K562 (cell line): ENCODE data around the gene ALG11. TPM values are rescaled to one million over a fixed set of nuclear protein-coding genes. Genes with fewer than 3 reads are reported as not detected.

Source experiments
- ATAC-seq: fragments of 200-7000 bp; cut with Tn5 transposase; 3 replicates; pipeline ENCODE4 v1.9.1; 2020; ENCODE audit warnings: moderate library complexity
- BruUV-seq: library from RNA; stranded (reverse); fragments of 400-500 nt; replicated peaks from 2 replicates; lab custom pipeline; 2021; lab: Mats Ljungman, UMichigan
- CTCF ChIA-PET: fragments of 300-600 bp; formaldehyde crosslinking; extraction: SDS; loops from one replicate; lab custom pipeline; 2021; ENCODE audit warnings: low intra/inter-chr PET ratio; lab: Yijun Ruan, JAX
- POLR2A ChIA-PET: fragments of 300-600, 350-650 bp; sonication (Branson Sonifier 250); formaldehyde crosslinking; extraction: SDS; loops from one replicate; lab custom pipeline; 2021; ENCODE audit warnings: antibody characterized with exemption, inconsistent platforms; lab: Yijun Ruan, JAX
- DNase-seq, 4 experiments: peaks; one replicate each; pipeline versions ENCODE4 v3.0.0 to v3.0.0-alpha.2; 2011 to 2018; ENCODE audit warnings: low spot score in 3 of 4, mixed read lengths in 3 of 4; ENCODE audit errors: extremely low read depth in 1 of 4
- FAIRE-seq: peaks from 2 replicates; lab custom pipeline; 2011; peaks lifted over from hg19 to GRCh38; lab: Jason Lieb, UNC
- H2AFZ ChIP-seq: 2 replicates; pipeline ENCODE4 v1.6.0; 2011; ENCODE audit warnings: low read depth, low read length, control low read depth, inconsistent platforms
- H3K27ac ChIP-seq: fragments of 200-600 bp; 3 replicates; pipeline ENCODE4 v1.8.0; 2011; ENCODE audit warnings: low read depth, mild to moderate bottlenecking, control low read depth, inconsistent platforms, low read length, moderate library complexity, mixed read lengths; ENCODE audit errors: extremely low read depth
- H3K27me3 ChIP-seq, 2 experiments: fragments of 300-600 bp in 1 of 2; 2 replicates in 1 of 2; 3 replicates in 1 of 2; pipeline versions ENCODE4 v1.6.0 to v1.8.0; 2011; ENCODE audit warnings: inconsistent platforms in 2 of 2, low read length in 2 of 2, mild to moderate bottlenecking in 1 of 2, mixed read lengths in 1 of 2, moderate library complexity in 1 of 2; ENCODE audit not compliant: control insufficient read depth in 2 of 2, insufficient read depth in 2 of 2
- H3K36me3 ChIP-seq: fragments of 300-600 bp; 3 replicates; pipeline ENCODE4 v1.8.0; 2011; ENCODE audit warnings: mild to moderate bottlenecking, low read length, inconsistent platforms; ENCODE audit not compliant: control insufficient read depth, insufficient read depth
- H3K4me1 ChIP-seq, 2 experiments: fragments of 200-600 bp in 1 of 2; replicated peaks in 1 of 2; 2 replicates in 1 of 2; 3 replicates in 1 of 2; pipeline versions ENCODE4 v1.5.1 to v1.8.0; 2011; ENCODE audit warnings: inconsistent platforms in 2 of 2, low read length in 2 of 2, mild to moderate bottlenecking in 1 of 2, mixed read lengths in 1 of 2, moderate library complexity in 1 of 2; ENCODE audit not compliant: control insufficient read depth in 2 of 2, insufficient read depth in 2 of 2
- H3K4me2 ChIP-seq: 2 replicates; pipeline ENCODE4 v1.6.1; 2011; ENCODE audit warnings: low read length, control low read depth, inconsistent platforms, mixed read lengths; ENCODE audit not compliant: insufficient read depth
- H3K4me3 ChIP-seq: fragments of 200-600 bp; sonication (generic), shearing (Covaris generic); 2 replicates; pipeline ENCODE4 v1.5.1; 2016; ENCODE audit warnings: control low read depth, inconsistent platforms
- H3K79me2 ChIP-seq: fragments of 200-600 bp; 3 replicates; pipeline ENCODE4 v1.8.0; 2011; ENCODE audit warnings: low read length, inconsistent platforms; ENCODE audit not compliant: control insufficient read depth, insufficient read depth
- H3K9ac ChIP-seq, 2 experiments: 2 replicates each; pipeline versions ENCODE4 v1.6.0 to v1.6.1; 2011; ENCODE audit warnings: low read depth in 2 of 2, low read length in 2 of 2, control low read depth in 1 of 2, inconsistent platforms in 1 of 2, mild to moderate bottlenecking in 1 of 2, mixed read lengths in 1 of 2; ENCODE audit not compliant: insufficient read depth in 1 of 2
- H3K9me1 ChIP-seq: one replicate; pipeline ENCODE4 v1.6.0; 2011; ENCODE audit warnings: inconsistent platforms, mild to moderate bottlenecking, low read length, moderate library complexity; ENCODE audit not compliant: control insufficient read depth, insufficient read depth
- H3K9me3 ChIP-seq: replicated peaks from 2 replicates; pipeline ENCODE4 v1.5.1; 2011; ENCODE audit warnings: low read depth, low read length, inconsistent platforms; ENCODE audit not compliant: control insufficient read depth, insufficient read depth
- H4K20me1 ChIP-seq: replicated peaks from 2 replicates; pipeline ENCODE4 v1.6.1; 2011; ENCODE audit warnings: low read length, inconsistent platforms, mixed read lengths; ENCODE audit not compliant: control insufficient read depth, insufficient read depth
- ARID1B ChIP-seq: fragments of 450-650 bp; IDR thresholded peaks from 2 replicates; pipeline ENCODE4 v1.6.1; 2016; ENCODE audit warnings: antibody characterized with exemption, mild to moderate bottlenecking, inconsistent platforms
- CBFA2T2 ChIP-seq: fragments of 450-650 bp; conservative IDR thresholded peaks from 2 replicates; pipeline ENCODE4 v1.6.1; 2017; ENCODE audit warnings: mild to moderate bottlenecking
- CBFA2T3 ChIP-seq: fragments of 450-650 bp; IDR thresholded peaks from 2 replicates; pipeline ENCODE4 v1.6.1; 2017
- KDM1A ChIP-seq, 2 experiments: fragments of 450-650 bp; IDR thresholded peaks; 2 replicates each; pipeline ENCODE4 v1.6.1; 2016; ENCODE audit warnings: mild to moderate bottlenecking in 2 of 2
- L3MBTL2 ChIP-seq: fragments of 450-650 bp; IDR thresholded peaks from 2 replicates; pipeline ENCODE4 v1.6.1; 2016; ENCODE audit warnings: mild to moderate bottlenecking, moderate library complexity
- MAFK ChIP-seq: IDR thresholded peaks from 2 replicates; pipeline ENCODE4 v1.6.1; 2011; ENCODE audit warnings: low read length, improper control_type of control experiment
- MEF2A ChIP-seq: IDR thresholded peaks from 2 replicates; pipeline ENCODE4 v1.6.1; 2011; ENCODE audit warnings: low read depth, mild to moderate bottlenecking, low read length, moderate library complexity; ENCODE audit not compliant: control insufficient read depth
- MGA ChIP-seq: fragments of 450-650 bp; IDR thresholded peaks from 2 replicates; pipeline ENCODE4 v1.6.1; 2016; ENCODE audit warnings: mild to moderate bottlenecking, moderate library complexity
- NCOR1 ChIP-seq: fragments of 450-650 bp; IDR thresholded peaks from 2 replicates; pipeline ENCODE4 v1.6.1; 2016; ENCODE audit warnings: mild to moderate bottlenecking, moderate library complexity
- RHOXF2B ChIP-seq: fragments of 250-450 bp; sonication (Bioruptor Pico); conservative IDR thresholded peaks from 2 replicates; pipeline ENCODE4 v1.5.1; 2021
- SMAD4 ChIP-seq: fragments of 250-450 bp; sonication (Bioruptor Pico); conservative IDR thresholded peaks from 2 replicates; pipeline ENCODE4 v1.8.0; 2021; ENCODE audit warnings: inconsistent platforms, mild to moderate bottlenecking, moderate library complexity
- TAL1 ChIP-seq: fragments of 450-650 bp; IDR thresholded peaks from 2 replicates; pipeline ENCODE4 v1.6.1; 2016; ENCODE audit warnings: mild to moderate bottlenecking
- TCF3 ChIP-seq: sonication (generic); formaldehyde crosslinking; IDR thresholded peaks from 2 replicates; pipeline ENCODE4 v1.4.0; 2020; ENCODE audit warnings: mild to moderate bottlenecking, missing genetic modification reagents
- ZNF311 ChIP-seq: fragments of 250-450 bp; sonication (Bioruptor Pico); IDR thresholded peaks from 2 replicates; pipeline ENCODE4 v1.4.0; 2020; ENCODE audit warnings: mild to moderate bottlenecking, moderate library complexity
- WGBS: fragments of 100-300 bp; shearing (Covaris generic); methylation state at CpG from one replicate; pipeline ENCODE4 v1.1.6; 2016; ENCODE audit warnings: low coverage, mixed read lengths; ENCODE audit not compliant: insufficient coverage; ENCODE audit errors: missing lambda C conversion rate; 5-methylcytosine and 5-hydroxymethylcytosine counted together
- in situ Hi-C: fragments of 300-500 bp; cut with MboI; formaldehyde crosslinking; loops from 4 replicates; pipeline ENCODE4 v1.15.0; 2018; ENCODE audit warnings: inconsistent platforms, mixed read lengths
- intact Hi-C: fragments of 100-400 bp; cut with micrococcal nuclease; formaldehyde crosslinking; loops from 2 replicates; pipeline ENCODE4 v1.14.2; 2022
- polyA plus RNA-seq, 8 experiments: library from polyadenylated mRNA; depleted of rRNA in 4 of 8; stranded (reverse) in 5 of 8; unstranded in 3 of 8; fragments of >200 nt; fragmentation: Nextera tagmentation in 2 of 8; fragmentation: Illumina TruSeq in 1 of 8; extraction: Ambion mirVana in 2 of 8; extraction: Trizol in 1 of 8; gene quantifications; 2 replicates each; pipeline versions ENCODE4 v1.2.1 to v1.2.3, GENCODE V29; 2011 to 2014; ENCODE audit warnings: inconsistent platforms in 1 of 8, missing spikeins in 1 of 8
- total RNA-seq, 7 experiments: library from RNA; depleted of rRNA in 6 of 7; stranded (reverse); fragments of >200 nt in 6 of 7; fragmentation: Illumina TruSeq in 2 of 7; extraction: Trizol in 2 of 7; gene quantifications; 2 replicates each; pipeline versions ENCODE4 v1.2.1 to v1.2.3, GENCODE V29; 2011 to 2021; ENCODE audit warnings: low replicate concordance in 1 of 7

The ALG11 gene
- total and polyA plus RNA-seq, 9 of the 15 experiments (the other 6 are each of a cell fraction or from before 2014, with no cell fraction given) = 7.3 to 19.2 (median 16.3) TPM

GRCh38 chr13:51996641-51997040 is 15.6 kb upstream of the ALG11 start:
- no peaks in the 10 kb centered on the region; the same call in 2 of the 3 replicates for H3K36me3 ChIP-seq
- DNase-seq = peak in 3 of 4 experiments; percentile 15 to 66 (median 17)
- peak overlapping the region; percentile 72; the same call in 1 of the 2 replicates for H2AFZ ChIP-seq
- TF ChIP-seq TCF3 (CRISPR knock-in tag) (peak; percentile 66), ARID1B (peak; percentile 28; the same call in 1 of the 2 replicates), MEF2A (no peak), MAFK (no peak), SMAD4 (CRISPR knock-in tag) (peak; percentile 66; the same call in 1 of the 2 replicates), TAL1 (peak; percentile 18; the same call in 1 of the 2 replicates), NCOR1 (peak; percentile 42; the same call in 1 of the 2 replicates), RHOXF2B (CRISPR knock-in tag) (no peak), KDM1A (IDR thresholded peaks at IDR 0.05) (peak in 1 of 2 experiments; percentile 23; a peak in 2 of 4 replicates), CBFA2T2 (peak; percentile 48), L3MBTL2 (no peak), CBFA2T3 (peak; percentile 73), ZNF311 (CRISPR knock-in tag) (0 out of 2 replicates have a peak, but pooled peaks have one; percentile 25), MGA (peak; percentile 39; the same call in 1 of the 2 replicates)
- TF ChIP-seq, all 486 proteins: peak for 10
- Histone ChIP-seq H3K4me1 (peaks cover 44 to 61% of the 10 kb centered on the region in 2 experiments), H3K27me3 (no peaks in the 10 kb centered on the region), H3K4me2 (peak overlapping the region; percentile 81), H4K20me1 (no peaks in the 10 kb centered on the region), H3K4me3 (peak overlapping the region; percentile 9; the same call in 1 of the 2 replicates), H3K27ac (peak overlapping the region; percentile 72), H3K79me2 (peaks cover 98% of the 10 kb centered on the region), H3K9me3 (no peaks in the 10 kb centered on the region), H3K9me1 (no peaks in the 10 kb centered on the region), H3K9ac (peak overlapping the region; percentile 64 to 87; a peak in 2 of 4 replicates)
- in situ Hi-C loops = no loop called here
- FAIRE-seq (no peak), ATAC-seq (peak; percentile 7)
- ChIA-PET POLR2A (interaction anchor here (0.6 kb wide), 1 partner anchor 42 kb away, joined by 5 read pairs; no protein-coding TSS in a partner anchor), CTCF (no interaction called here)
- no TSS peak for BruUV-seq
- intact Hi-C loops = loop anchor here (5.0 to 10.0 kb wide), 2 partner anchors 39 to 458 kb away; partner anchors contain the start of genes CKAP2 and VPS36
- WGBS = 0% methylated on average over 4 of the region's 4 CpGs
